Mesenchymal stem cell (in vitro differentiated cells and primary cell): Measurements from ENCODE around the gene PKP2.
"Not testable (repeated sequence)": the region's sequence is repeated elsewhere in the genome, so short reads cannot be mapped to it uniquely, and the experiment has no call there.

Experiments used
- DNase-seq: peaks from one replicate; pipeline ENCODE4 v3.0.0-alpha.2; 2013
- H2AFZ ChIP-seq: one replicate; pipeline ENCODE4 v1.6.1; 2013; ENCODE audit warnings: low read depth, mild to moderate bottlenecking, control low read depth, inconsistent platforms, low read length, moderate library complexity
- H2AK5ac ChIP-seq: 2 replicates; pipeline ENCODE4 v1.6.1; 2013; ENCODE audit warnings: low read length, moderate library complexity, mild to moderate bottlenecking, inconsistent platforms; ENCODE audit not compliant: severe bottlenecking
- H2BK120ac ChIP-seq: one replicate; pipeline ENCODE4 v1.6.1; 2013; ENCODE audit warnings: low read depth, mild to moderate bottlenecking, inconsistent platforms, low read length, moderate library complexity
- H2BK12ac ChIP-seq, 2 experiments: one replicate each; pipeline ENCODE4 v1.6.1; 2013; ENCODE audit warnings: inconsistent platforms in 2 of 2, low read length in 2 of 2, mild to moderate bottlenecking in 2 of 2, moderate library complexity in 2 of 2, control low read depth in 1 of 2
- H2BK15ac ChIP-seq: one replicate; pipeline ENCODE4 v1.6.1; 2013; ENCODE audit warnings: mild to moderate bottlenecking, low read depth, inconsistent platforms; ENCODE audit not compliant: poor library complexity, severe bottlenecking
- H2BK5ac ChIP-seq: 2 replicates; pipeline ENCODE4 v1.6.1; 2013; ENCODE audit warnings: low read depth, mild to moderate bottlenecking, low read length, control low read depth, inconsistent platforms; ENCODE audit not compliant: poor library complexity, severe bottlenecking
- H3K14ac ChIP-seq, 2 experiments: one replicate each; pipeline ENCODE4 v1.6.1; 2013; ENCODE audit warnings: inconsistent platforms in 2 of 2, low read length in 2 of 2, control low read depth in 1 of 2, mild to moderate bottlenecking in 1 of 2, moderate library complexity in 1 of 2
- H3K18ac ChIP-seq, 2 experiments: one replicate each; pipeline ENCODE4 v1.6.1; 2013; ENCODE audit warnings: inconsistent platforms in 2 of 2, low read length in 2 of 2, control low read depth in 1 of 2, low read depth in 1 of 2, mild to moderate bottlenecking in 1 of 2
- H3K23ac ChIP-seq, 2 experiments: one replicate each; pipeline ENCODE4 v1.6.1; 2013; ENCODE audit warnings: inconsistent platforms in 2 of 2, low read length in 2 of 2, mild to moderate bottlenecking in 2 of 2, moderate library complexity in 2 of 2, control low read depth in 1 of 2
- H3K27ac ChIP-seq: 2 replicates; pipeline ENCODE4 v1.5.1; 2013; ENCODE audit warnings: mild to moderate bottlenecking, moderate library complexity, low read length, control low read depth, inconsistent platforms; ENCODE audit not compliant: poor library complexity, severe bottlenecking
- H3K27me3 ChIP-seq, 2 experiments: 2 replicates each; pipeline versions ENCODE4 v1.6.1 to v1.7.0; 2013; ENCODE audit warnings: low read length in 2 of 2, mild to moderate bottlenecking in 2 of 2, moderate library complexity in 2 of 2, control low read depth in 1 of 2, inconsistent platforms in 1 of 2; ENCODE audit not compliant: control insufficient read depth in 1 of 2, insufficient read depth in 1 of 2
- H3K36me3 ChIP-seq, 2 experiments: 2 replicates each; pipeline versions ENCODE4 v1.6.1 to v1.7.0; 2013; ENCODE audit warnings: low read length in 2 of 2, control low read depth in 1 of 2, inconsistent platforms in 1 of 2, low read depth in 1 of 2, mild to moderate bottlenecking in 1 of 2; ENCODE audit not compliant: insufficient read depth in 2 of 2, control insufficient read depth in 1 of 2
- H3K4ac ChIP-seq, 2 experiments: one replicate each; pipeline ENCODE4 v1.6.1; 2013; ENCODE audit warnings: inconsistent platforms in 2 of 2, low read length in 2 of 2, mild to moderate bottlenecking in 2 of 2, moderate library complexity in 2 of 2, control low read depth in 1 of 2, low read depth in 1 of 2
- H3K4me1 ChIP-seq: 2 replicates; pipeline ENCODE4 v1.6.1; 2013; ENCODE audit warnings: low read depth, low read length, control low read depth; ENCODE audit not compliant: control insufficient read depth, insufficient read depth
- H3K4me2 ChIP-seq: 2 replicates; pipeline ENCODE4 v1.6.1; 2013; ENCODE audit warnings: low read length, mild to moderate bottlenecking, inconsistent platforms; ENCODE audit not compliant: poor library complexity, severe bottlenecking
- H3K4me3 ChIP-seq, 2 experiments: 2 replicates each; pipeline versions ENCODE4 v1.5.1 to v1.7.0; 2013; ENCODE audit warnings: low read length in 2 of 2, mild to moderate bottlenecking in 2 of 2, control low read depth in 1 of 2, low read depth in 1 of 2; ENCODE audit not compliant: insufficient read depth in 1 of 2
- H3K79me1 ChIP-seq: replicated peaks from 2 replicates; pipeline ENCODE4 v1.6.1; 2013; ENCODE audit warnings: mild to moderate bottlenecking, control low read depth, low read length, inconsistent platforms; ENCODE audit not compliant: poor library complexity, severe bottlenecking
- H3K9ac ChIP-seq: 2 replicates; pipeline ENCODE4 v1.7.0; 2013; ENCODE audit warnings: mild to moderate bottlenecking, low read length, moderate library complexity
- H3K9me3 ChIP-seq: 2 replicates; pipeline ENCODE4 v1.7.0; 2013; ENCODE audit warnings: mild to moderate bottlenecking, low read length; ENCODE audit not compliant: control insufficient read depth
- H4K8ac ChIP-seq: one replicate; pipeline ENCODE4 v1.6.1; 2013; ENCODE audit warnings: inconsistent platforms, mild to moderate bottlenecking, low read length, moderate library complexity
- H4K91ac ChIP-seq: one replicate; pipeline ENCODE4 v1.6.1; 2013; ENCODE audit warnings: mild to moderate bottlenecking, low read length, inconsistent platforms
- WGBS: methylation state at CpG from one replicate; pipeline ENCODE4 v1.1.7; 2013; ENCODE audit warnings: mixed read lengths; 5-methylcytosine and 5-hydroxymethylcytosine counted together

Gene PKP2

DNA sequence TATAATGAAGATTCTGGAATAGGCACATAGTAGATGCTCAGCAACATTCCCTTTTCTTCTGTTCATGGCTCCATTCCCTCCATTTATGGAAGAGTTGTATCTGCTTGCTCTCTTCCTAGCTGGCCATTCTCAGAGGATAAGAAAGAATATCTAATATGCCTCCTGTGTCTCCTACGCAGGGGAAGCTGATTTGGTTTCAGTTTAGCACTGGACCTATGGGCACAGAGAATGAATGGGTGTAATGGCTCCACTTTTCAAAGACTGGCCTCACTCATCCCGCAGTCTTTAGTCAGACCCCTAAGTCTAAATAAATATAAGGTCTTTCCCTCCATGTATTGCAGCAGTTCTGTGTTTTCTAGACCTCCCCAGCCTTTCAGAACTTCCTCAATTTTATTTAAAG lies 2.0 kb downstream of the PKP2 start:
- H4K91ac ChIP-seq: no peak overlapping the region

GRCh38 chr12:32893458-32893857 lies 3.1 kb downstream of the PKP2 start:
- H2BK15ac ChIP-seq: no peak overlapping the region
- peak; percentile 42 for DNase-seq
- H3K27me3 ChIP-seq: peaks cover 15 to 38% of the 10 kb centered on the region in 2 experiments
- H3K9me3 ChIP-seq: no peaks in the 10 kb centered on the region
- H2BK120ac ChIP-seq: no peak overlapping the region
- H3K9ac ChIP-seq: no peak overlapping the region
- H3K36me3 ChIP-seq: no peaks in the 10 kb centered on the region
- H3K14ac ChIP-seq: no peak overlapping the region
- no peak overlapping the region for H3K4me3 ChIP-seq
- H3K4ac ChIP-seq: no peak overlapping the region
- H3K4me2 ChIP-seq: no peak overlapping the region
- H3K4me1 ChIP-seq: peaks cover 14% of the 10 kb centered on the region
- H2AK5ac ChIP-seq: no peak overlapping the region
- no peak overlapping the region for H3K27ac ChIP-seq
- no peak overlapping the region for H2AFZ ChIP-seq
- no peak overlapping the region for H4K8ac ChIP-seq
- no peak overlapping the region for H3K23ac ChIP-seq
- H3K18ac ChIP-seq: no peak overlapping the region
- WGBS: 6% methylated on average over 2 of the region's 2 CpGs
- no peak overlapping the region for H4K91ac ChIP-seq
- H2BK12ac ChIP-seq: no peak overlapping the region
- H3K79me1 ChIP-seq: no peaks in the 10 kb centered on the region
- H2BK5ac ChIP-seq: no peak overlapping the region

More for the DNA sequence above, 2.0 kb downstream of the PKP2 start:
- Histone ChIP-seq H2BK12ac (no peak overlapping the region), H3K9ac (no peak overlapping the region), H3K4me1 (peaks cover 14% of the 10 kb centered on the region), H3K4me3 (no peak overlapping the region), H2AK5ac (no peak overlapping the region), H3K79me1 (no peaks in the 10 kb centered on the region), H3K9me3 (no peaks in the 10 kb centered on the region), H3K4me2 (no peak overlapping the region), H2AFZ (no peak overlapping the region), H2BK120ac (no peak overlapping the region), H3K14ac (no peak overlapping the region), H3K4ac (no peak overlapping the region), H3K36me3 (no peaks in the 10 kb centered on the region), H3K27ac (no peak overlapping the region), H3K18ac (no peak overlapping the region), H2BK5ac (no peak overlapping the region), H2BK15ac (no peak overlapping the region), H3K27me3 (peaks cover 15 to 41% of the 10 kb centered on the region in 2 experiments), H3K23ac (no peak overlapping the region), H4K8ac (no peak overlapping the region)
- DNase-seq: no peak
- 89% methylated on average over 2 of the region's 2 CpGs for WGBS

- WGBS: 0% methylated on average over 1 of the region's 2 CpGs
These were observed 3.5 kb downstream of the PKP2 start for GRCh38 chr12:32893043-32893442.

DNA sequence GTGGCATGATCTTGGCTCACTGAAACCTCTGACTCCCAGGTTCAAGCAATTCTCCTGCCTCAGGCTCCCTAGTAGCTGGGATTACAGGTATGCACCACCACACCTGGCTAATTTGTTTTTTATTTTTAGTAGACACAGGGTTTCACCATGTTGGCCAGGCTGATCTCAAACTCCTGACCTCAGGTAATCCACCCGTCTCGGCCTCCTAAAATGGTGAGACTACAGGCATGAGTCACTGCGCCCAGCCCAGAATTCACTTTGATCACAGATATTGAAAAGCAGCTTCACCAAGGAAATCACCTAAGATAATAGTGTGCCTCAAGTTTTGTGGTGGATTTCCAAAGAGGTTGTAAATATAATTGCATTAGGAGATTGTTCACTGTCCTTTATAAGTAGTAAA lies 4.2 kb downstream of the PKP2 start:
- WGBS: 75% methylated on average over 2 of the region's 3 CpGs
- H2BK120ac ChIP-seq, H2AK5ac ChIP-seq, H3K4ac ChIP-seq, H3K79me1 ChIP-seq, DNase-seq, H2BK12ac ChIP-seq, H3K23ac ChIP-seq, H4K91ac ChIP-seq, H3K4me3 ChIP-seq, H3K36me3 ChIP-seq, H4K8ac ChIP-seq, H3K27ac ChIP-seq, H2BK15ac ChIP-seq, H3K9me3 ChIP-seq, H2BK5ac ChIP-seq, H2AFZ ChIP-seq, H3K9ac ChIP-seq, H3K4me2 ChIP-seq, H3K14ac ChIP-seq: not testable (repeated sequence)
- Histone ChIP-seq H3K4me1 (peaks cover 14% of the 10 kb centered on the region), H3K27me3 (peaks cover 15 to 27% of the 10 kb centered on the region in 2 experiments), H3K18ac (peak overlapping the region in 1 of 2 experiments; percentile 43)

More at GRCh38 chr12:32893043-32893442, 3.5 kb downstream of the PKP2 start:
- Histone ChIP-seq H2BK120ac (no peak overlapping the region), H3K14ac (no peak overlapping the region), H3K18ac (no peak overlapping the region), H3K4me1 (peaks cover 14% of the 10 kb centered on the region), H2AK5ac (no peak overlapping the region), H2BK15ac (no peak overlapping the region), H3K4me2 (no peak overlapping the region), H3K9ac (no peak overlapping the region), H2AFZ (no peak overlapping the region), H4K91ac (no peak overlapping the region), H3K23ac (no peak overlapping the region), H3K79me1 (no peaks in the 10 kb centered on the region), H2BK5ac (no peak overlapping the region), H3K36me3 (no peaks in the 10 kb centered on the region), H4K8ac (no peak overlapping the region), H3K27ac (no peak overlapping the region), H3K9me3 (no peaks in the 10 kb centered on the region), H3K4ac (no peak overlapping the region), H2BK12ac (no peak overlapping the region), H3K27me3 (peaks cover 15 to 33% of the 10 kb centered on the region in 2 experiments), H3K4me3 (no peak overlapping the region)
- DNase-seq: peak; percentile 16
